ENCODE results near the gene CRACDL.

GRCh38 chr2:98912957-98913915, 22.8 kb downstream of the CRACDL start:
- TF ChIP-seq CTCF (IDR thresholded peaks at IDR 0.05), result no peak
- TF ChIP-seq EP300 (IDR thresholded peaks at IDR 0.05), result no peak
- TF ChIP-seq POLR2A (IDR thresholded peaks at IDR 0.05), result no peak
